HFFc6 (cell line): ENCODE measurements around the gene GOLGB1. TPM values are rescaled to one million over a fixed set of nuclear protein-coding genes. Genes with fewer than 3 reads are reported as not detected.
A peak's percentile ranks its signal among the peaks of the same experiment; 100 is the strongest.

Source experiments
- DNase-seq: peaks from one replicate; pipeline ENCODE4 v3.0.0-alpha.2; 2018
- H3K27ac Mint-ChIP-seq: 2 replicates; pipeline ENCODE4 v1.8.0; 2020; ENCODE audit warnings: mild to moderate bottlenecking, mixed read lengths
- H3K27me3 Mint-ChIP-seq: 2 replicates; pipeline ENCODE4 v1.8.0; 2021; ENCODE audit warnings: mild to moderate bottlenecking, moderate library complexity, mixed read lengths; ENCODE audit not compliant: insufficient read depth
- H3K36me3 Mint-ChIP-seq: 2 replicates; pipeline ENCODE4 v1.8.0; 2021; ENCODE audit warnings: low read depth, mixed read lengths
- H3K4me1 Mint-ChIP-seq: 2 replicates; pipeline ENCODE4 v1.8.0; 2020; ENCODE audit warnings: low read depth, mixed read lengths
- H3K4me3 Mint-ChIP-seq: 2 replicates; pipeline ENCODE4 v1.8.0; 2020; ENCODE audit warnings: mild to moderate bottlenecking, moderate library complexity, mixed read lengths
- H3K9me3 Mint-ChIP-seq: 2 replicates; pipeline ENCODE4 v1.8.0; 2020; ENCODE audit warnings: mild to moderate bottlenecking, mixed read lengths
- CTCF ChIP-seq: fragments of 200-600 bp; sonication (generic); IDR thresholded peaks from 2 replicates; pipeline ENCODE4 v1.5.0; 2021; ENCODE audit warnings: antibody characterized with exemption, mild to moderate bottlenecking
- total RNA-seq, 6 experiments: library from RNA; stranded (reverse); fragmentation: NEBNext Ultra II Directional; extraction: Animal tissue kit (Norgen Biotek cat#: 25700); gene quantifications; 2 replicates in 1 of 6; 3 replicates in 5 of 6; pipeline ENCODE4 v1.2.3, GENCODE V29; 2021

GOLGB1 gene
- total RNA-seq, 6 experiments from 2014 or later, result 33.5 to 43.9 (median 37.4) TPM

GRCh38 chr3:121661376-121661775 is 88.2 kb downstream of the GOLGB1 start:
- Mint-ChIP-seq H3K27ac (no peak overlapping the region), H3K27me3 (peaks cover 2% of the 10 kb centered on the region), H3K4me3 (no peak overlapping the region), H3K4me1 (peaks cover 11% of the 10 kb centered on the region), H3K9me3 (no peaks in the 10 kb centered on the region), H3K36me3 (peaks cover 23% of the 10 kb centered on the region)
- no peak for TF ChIP-seq CTCF
- DNase-seq, result no peak

GRCh38 chr3:121660356-121661171 is 89.0 kb downstream of the GOLGB1 start, which contains the start of gene HCLS1:
Gene HCLS1, minus strand, starts transcription at chr3:121660903. Its CDS starts 2,556 bp downstream, at chr3:121658347.
- H3K9me3 Mint-ChIP-seq, result no peaks in the 10 kb centered on the region
- no peak for TF ChIP-seq CTCF
- peaks cover 11% of the 10 kb centered on the region for H3K4me1 Mint-ChIP-seq
- peak within 1 kb of the TSS; percentile 45; the same call in 1 of the 2 replicates for H3K27ac Mint-ChIP-seq
- peaks cover 17% of the 10 kb centered on the region for H3K36me3 Mint-ChIP-seq
- DNase-seq, result no peak
- peaks cover 2% of the 10 kb centered on the region for H3K27me3 Mint-ChIP-seq
- H3K4me3 Mint-ChIP-seq, result peak within 1 kb of the TSS; percentile 41

- peaks cover 11% of the 10 kb centered on the region for H3K4me1 Mint-ChIP-seq
- H3K27me3 Mint-ChIP-seq, result peaks cover 2% of the 10 kb centered on the region
- no peak for TF ChIP-seq CTCF
- no peaks in the 10 kb centered on the region for H3K9me3 Mint-ChIP-seq
- no peak for DNase-seq
- H3K27ac Mint-ChIP-seq, result no peak overlapping the region
- no peak overlapping the region for H3K4me3 Mint-ChIP-seq
- peaks cover 13% of the 10 kb centered on the region for H3K36me3 Mint-ChIP-seq
Measured at GRCh38 chr3:121659586-121659985, 90.0 kb downstream of the GOLGB1 start.

- no peak for DNase-seq
- H3K4me1 Mint-ChIP-seq, result peaks cover 11% of the 10 kb centered on the region
- no peak overlapping the region for H3K27ac Mint-ChIP-seq
- H3K27me3 Mint-ChIP-seq, result peaks cover 2% of the 10 kb centered on the region
- H3K9me3 Mint-ChIP-seq, result no peaks in the 10 kb centered on the region
- H3K36me3 Mint-ChIP-seq, result peaks cover 11% of the 10 kb centered on the region
- no peak overlapping the region for H3K4me3 Mint-ChIP-seq
- no peak for TF ChIP-seq CTCF
Measured at GRCh38 chr3:121658716-121659435, 90.7 kb downstream of the GOLGB1 start.

GRCh38 chr3:121654493-121655385 is 94.8 kb downstream of the GOLGB1 start:
- Mint-ChIP-seq H3K4me3 (no peak overlapping the region), H3K9me3 (no peaks in the 10 kb centered on the region), H3K27me3 (no peaks in the 10 kb centered on the region; the same call in 1 of the 2 replicates), H3K27ac (no peak overlapping the region), H3K4me1 (peaks cover 6% of the 10 kb centered on the region), H3K36me3 (no peaks in the 10 kb centered on the region)
- DNase-seq, result no peak
- TF ChIP-seq CTCF, result no peak
